OCI-LY3 (cell line): ENCODE results near the gene BRINP3.

ENCODE experiments used
- H2AFZ ChIP-seq: fragments of 200-600, 300-600 bp; shearing (Covaris generic); 2 replicates; pipeline ENCODE4 v1.6.0; 2014; ENCODE audit warnings: antibody characterized with exemption, low read depth, low read length
- H3K27ac ChIP-seq: fragments of 200-600, 300-600 bp; sonication (generic); 2 replicates; pipeline ENCODE4 v1.5.1; 2014; ENCODE audit warnings: mild to moderate bottlenecking, low read length, moderate library complexity, mixed read lengths
- H3K27me3 ChIP-seq: fragments of 200-600, 300-600 bp; sonication (generic); 2 replicates; pipeline ENCODE4 v1.6.1; 2014; ENCODE audit warnings: low read depth, low read length, mixed read lengths
- H3K36me3 ChIP-seq: fragments of 200-600, 300-600 bp; sonication (generic); replicated peaks from 2 replicates; pipeline ENCODE3; 2014; ENCODE audit warnings: low read depth, low read length, mixed read lengths
- H3K4me1 ChIP-seq: fragments of 300-600, 200-600 bp; sonication (generic); 2 replicates; pipeline ENCODE4 v1.6.1; 2014; ENCODE audit warnings: low read length, mixed read lengths
- H3K4me2 ChIP-seq: fragments of 200-600, 300-600 bp; sonication (generic); 2 replicates; pipeline ENCODE4 v1.6.1; 2014; ENCODE audit warnings: low read length, mixed read lengths
- H3K4me3 ChIP-seq: fragments of 300-600, 200-600 bp; sonication (generic); 2 replicates; pipeline ENCODE4 v1.5.1; 2014; ENCODE audit warnings: antibody characterized with exemption, mild to moderate bottlenecking, low read length, moderate library complexity
- H3K79me2 ChIP-seq: fragments of 300-600, 200-600 bp; shearing (Covaris generic); 2 replicates; pipeline ENCODE4 v1.6.1; 2014; ENCODE audit warnings: mild to moderate bottlenecking, low read length, mixed read lengths
- H3K9ac ChIP-seq: fragments of 300-600, 200-600 bp; shearing (Covaris generic); 2 replicates; pipeline ENCODE4 v1.6.0; 2014; ENCODE audit warnings: mild to moderate bottlenecking, low read length, moderate library complexity
- H3K9me3 ChIP-seq: fragments of 200-600, 300-600 bp; shearing (Covaris generic); 2 replicates; pipeline ENCODE4 v1.6.1; 2014; ENCODE audit warnings: low read length, mixed read lengths; ENCODE audit not compliant: insufficient read depth
- H4K20me1 ChIP-seq: fragments of 200-600, 300-600 bp; sonication (generic); 2 replicates; pipeline ENCODE4 v1.6.1; 2016; ENCODE audit warnings: low read length, mixed read lengths; ENCODE audit not compliant: insufficient read depth
- CTCF ChIP-seq: fragments of 200-600, 300-600 bp; sonication (generic); IDR thresholded peaks from 2 replicates; pipeline ENCODE4 v1.5.1; 2014; ENCODE audit warnings: antibody characterized with exemption, low read length, low read depth
- EZH2phosphoT487 ChIP-seq: fragments of 200-600 bp; shearing (Covaris generic); IDR thresholded peaks from 2 replicates; pipeline ENCODE4 v1.6.1; 2018; ENCODE audit warnings: antibody characterized with exemption, mixed run types, low read depth

Gene BRINP3

GRCh38 chr1:190472042-190472441, 5.6 kb downstream of the BRINP3 start:
- H3K79me2 ChIP-seq, result no peaks in the 10 kb centered on the region

GRCh38 chr1:190464690-190465089, 13.0 kb downstream of the BRINP3 start:
- H2AFZ ChIP-seq, result no peak overlapping the region
- no peak overlapping the region for H3K4me3 ChIP-seq
- H3K4me2 ChIP-seq, result no peak overlapping the region
- TF ChIP-seq EZH2phosphoT487 (no peak), CTCF (no peak)
- H3K27ac ChIP-seq, result no peak overlapping the region
- H3K36me3 ChIP-seq, result no peaks in the 10 kb centered on the region
- no peaks in the 10 kb centered on the region for H4K20me1 ChIP-seq
- H3K9ac ChIP-seq, result no peak overlapping the region
- no peaks in the 10 kb centered on the region for H3K79me2 ChIP-seq
- peaks cover 10% of the 10 kb centered on the region for H3K4me1 ChIP-seq
- H3K9me3 ChIP-seq, result no peaks in the 10 kb centered on the region
- H3K27me3 ChIP-seq, result no peaks in the 10 kb centered on the region

More at GRCh38 chr1:190472042-190472441, 5.6 kb downstream of the BRINP3 start:
- H3K27me3 ChIP-seq, result no peaks in the 10 kb centered on the region
- no peaks in the 10 kb centered on the region for H3K4me1 ChIP-seq
- H4K20me1 ChIP-seq, result no peaks in the 10 kb centered on the region
- no peak overlapping the region for H3K9ac ChIP-seq
- no peak overlapping the region for H2AFZ ChIP-seq
- no peaks in the 10 kb centered on the region for H3K36me3 ChIP-seq
- no peak overlapping the region for H3K4me3 ChIP-seq
- no peak for TF ChIP-seq CTCF
- TF ChIP-seq EZH2phosphoT487, result no peak
- H3K27ac ChIP-seq, result no peak overlapping the region
- no peak overlapping the region for H3K4me2 ChIP-seq
- no peaks in the 10 kb centered on the region for H3K9me3 ChIP-seq

- no peak overlapping the region for H3K27ac ChIP-seq
Observed at GRCh38 chr1:190456129-190456528, 21.5 kb downstream of the BRINP3 start.

GRCh38 chr1:190455631-190456030, 22.0 kb downstream of the BRINP3 start:
- Histone ChIP-seq H2AFZ (no peak overlapping the region), H3K4me1 (peaks cover 5% of the 10 kb centered on the region; the same call in 1 of the 2 replicates), H3K27me3 (no peaks in the 10 kb centered on the region), H3K4me3 (no peak overlapping the region), H3K4me2 (no peak overlapping the region), H3K27ac (no peak overlapping the region), H3K36me3 (no peaks in the 10 kb centered on the region), H3K79me2 (no peaks in the 10 kb centered on the region), H3K9ac (no peak overlapping the region), H4K20me1 (no peaks in the 10 kb centered on the region), H3K9me3 (no peaks in the 10 kb centered on the region)
- no peak for TF ChIP-seq CTCF
- TF ChIP-seq EZH2phosphoT487, result no peak

More at GRCh38 chr1:190456129-190456528, 21.5 kb downstream of the BRINP3 start:
- H3K9ac ChIP-seq, result no peak overlapping the region
- H3K79me2 ChIP-seq, result no peaks in the 10 kb centered on the region
- H4K20me1 ChIP-seq, result no peaks in the 10 kb centered on the region
- H2AFZ ChIP-seq, result no peak overlapping the region
- no peak for TF ChIP-seq EZH2phosphoT487
- H3K27me3 ChIP-seq, result no peaks in the 10 kb centered on the region
- H3K9me3 ChIP-seq, result no peaks in the 10 kb centered on the region
- H3K4me2 ChIP-seq, result no peak overlapping the region
- H3K4me3 ChIP-seq, result no peak overlapping the region
- no peaks in the 10 kb centered on the region for H3K36me3 ChIP-seq
- H3K4me1 ChIP-seq, result peaks cover 5% of the 10 kb centered on the region; the same call in 1 of the 2 replicates

- H3K36me3 ChIP-seq, result no peaks in the 10 kb centered on the region
- H3K27me3 ChIP-seq, result no peaks in the 10 kb centered on the region
- no peak for TF ChIP-seq EZH2phosphoT487
- TF ChIP-seq CTCF, result peak; percentile 27
- no peaks in the 10 kb centered on the region for H3K79me2 ChIP-seq
- no peaks in the 10 kb centered on the region for H4K20me1 ChIP-seq
- H3K4me2 ChIP-seq, result no peak overlapping the region
- no peak overlapping the region for H3K9ac ChIP-seq
- no peaks in the 10 kb centered on the region for H3K4me1 ChIP-seq
- H2AFZ ChIP-seq, result no peak overlapping the region
- no peak overlapping the region for H3K27ac ChIP-seq
- H3K4me3 ChIP-seq, result no peak overlapping the region
- H3K9me3 ChIP-seq, result no peaks in the 10 kb centered on the region
Observed at GRCh38 chr1:190453550-190453949, 24.1 kb downstream of the BRINP3 start.
